ENCODE results near the gene ZNF37A.

DNA sequence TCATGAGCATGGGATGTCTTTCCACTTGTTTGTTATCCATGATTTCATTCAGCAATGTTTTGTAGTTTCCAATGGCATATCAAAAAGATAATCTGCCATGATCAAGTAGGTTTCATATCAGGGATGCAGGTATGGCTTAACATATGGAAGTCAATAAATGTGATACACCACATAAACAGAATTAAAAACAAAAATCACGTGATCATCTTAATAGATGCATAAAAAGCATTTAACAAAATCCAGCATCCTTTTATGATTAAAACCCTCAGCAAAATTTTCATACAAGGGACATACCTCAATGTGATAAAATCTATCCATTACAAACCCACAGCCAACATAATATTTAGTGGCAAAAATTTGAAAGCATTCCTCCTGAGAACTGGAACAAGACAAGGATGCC lies 90.3 kb downstream of the ZNF37A start:
- TF ChIP-seq, protein P1, sequence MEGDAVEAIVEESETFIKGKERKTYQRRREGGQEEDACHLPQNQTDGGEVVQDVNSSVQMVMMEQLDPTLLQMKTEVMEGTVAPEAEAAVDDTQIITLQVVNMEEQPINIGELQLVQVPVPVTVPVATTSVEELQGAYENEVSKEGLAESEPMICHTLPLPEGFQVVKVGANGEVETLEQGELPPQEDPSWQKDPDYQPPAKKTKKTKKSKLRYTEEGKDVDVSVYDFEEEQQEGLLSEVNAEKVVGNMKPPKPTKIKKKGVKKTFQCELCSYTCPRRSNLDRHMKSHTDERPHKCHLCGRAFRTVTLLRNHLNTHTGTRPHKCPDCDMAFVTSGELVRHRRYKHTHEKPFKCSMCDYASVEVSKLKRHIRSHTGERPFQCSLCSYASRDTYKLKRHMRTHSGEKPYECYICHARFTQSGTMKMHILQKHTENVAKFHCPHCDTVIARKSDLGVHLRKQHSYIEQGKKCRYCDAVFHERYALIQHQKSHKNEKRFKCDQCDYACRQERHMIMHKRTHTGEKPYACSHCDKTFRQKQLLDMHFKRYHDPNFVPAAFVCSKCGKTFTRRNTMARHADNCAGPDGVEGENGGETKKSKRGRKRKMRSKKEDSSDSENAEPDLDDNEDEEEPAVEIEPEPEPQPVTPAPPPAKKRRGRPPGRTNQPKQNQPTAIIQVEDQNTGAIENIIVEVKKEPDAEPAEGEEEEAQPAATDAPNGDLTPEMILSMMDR (IDR thresholded peaks at IDR 0.05; ENCODE audit: insufficient read depth, low read length, poor library complexity, severe bottlenecking): no peak
- no peak for TF ChIP-seq EZH2phosphoT487 (conservative IDR thresholded peaks at IDR 0.05; ENCODE audit: low read length)
